Skeletal muscle tissue (tissue), 4 donors: ENCODE data around the gene CCDC39. TPM values are rescaled to one million over a fixed set of nuclear protein-coding genes. Genes with fewer than 3 reads are reported as not detected.
"Not testable (repeated sequence)": the region's sequence is repeated elsewhere in the genome, so short reads cannot be mapped to it uniquely, and the experiment has no call there.

Source experiments
- H3K27ac ChIP-seq: one replicate; pipeline ENCODE4 v1.7.0; 2013; ENCODE audit warnings: mild to moderate bottlenecking, low read depth, low read length, inconsistent platforms
- H3K27me3 ChIP-seq, 3 donors: one replicate each; pipeline ENCODE4 v1.7.0; 2013; ENCODE audit warnings: low read length in 3 of 3; ENCODE audit not compliant: control insufficient read depth in 3 of 3, insufficient read depth in 3 of 3
- H3K36me3 ChIP-seq, 3 donors: one replicate each; pipeline ENCODE4 v1.7.0; 2013; ENCODE audit warnings: low read length in 3 of 3; ENCODE audit not compliant: control insufficient read depth in 3 of 3, insufficient read depth in 3 of 3
- H3K4me1 ChIP-seq, 3 donors: one replicate each; pipeline ENCODE4 v1.7.0; 2013; ENCODE audit warnings: low read length in 3 of 3, mild to moderate bottlenecking in 3 of 3; ENCODE audit not compliant: control insufficient read depth in 3 of 3, insufficient read depth in 3 of 3
- H3K4me3 ChIP-seq, 3 donors: one replicate each; pipeline ENCODE4 v1.7.0; 2013; ENCODE audit warnings: low read length in 3 of 3
- H3K9ac ChIP-seq, 3 donors: one replicate each; pipeline ENCODE4 v1.7.0; 2013; ENCODE audit warnings: low read length in 3 of 3, mild to moderate bottlenecking in 3 of 3, moderate library complexity in 2 of 3, low read depth in 1 of 3
- H3K9me3 ChIP-seq, 3 donors: one replicate each; pipeline ENCODE4 v1.7.0; 2013; ENCODE audit warnings: low read length in 3 of 3; ENCODE audit not compliant: control insufficient read depth in 3 of 3
- total RNA-seq: library from RNA; depleted of rRNA; stranded (reverse); fragments of >200 nt; gene quantifications from one replicate; pipeline ENCODE4 v1.2.3, GENCODE V29; 2014
- donor health status: Osteomylitis.

Gene CCDC39
- total RNA-seq, 1 donor from 2014 or later: not detected

DNA sequence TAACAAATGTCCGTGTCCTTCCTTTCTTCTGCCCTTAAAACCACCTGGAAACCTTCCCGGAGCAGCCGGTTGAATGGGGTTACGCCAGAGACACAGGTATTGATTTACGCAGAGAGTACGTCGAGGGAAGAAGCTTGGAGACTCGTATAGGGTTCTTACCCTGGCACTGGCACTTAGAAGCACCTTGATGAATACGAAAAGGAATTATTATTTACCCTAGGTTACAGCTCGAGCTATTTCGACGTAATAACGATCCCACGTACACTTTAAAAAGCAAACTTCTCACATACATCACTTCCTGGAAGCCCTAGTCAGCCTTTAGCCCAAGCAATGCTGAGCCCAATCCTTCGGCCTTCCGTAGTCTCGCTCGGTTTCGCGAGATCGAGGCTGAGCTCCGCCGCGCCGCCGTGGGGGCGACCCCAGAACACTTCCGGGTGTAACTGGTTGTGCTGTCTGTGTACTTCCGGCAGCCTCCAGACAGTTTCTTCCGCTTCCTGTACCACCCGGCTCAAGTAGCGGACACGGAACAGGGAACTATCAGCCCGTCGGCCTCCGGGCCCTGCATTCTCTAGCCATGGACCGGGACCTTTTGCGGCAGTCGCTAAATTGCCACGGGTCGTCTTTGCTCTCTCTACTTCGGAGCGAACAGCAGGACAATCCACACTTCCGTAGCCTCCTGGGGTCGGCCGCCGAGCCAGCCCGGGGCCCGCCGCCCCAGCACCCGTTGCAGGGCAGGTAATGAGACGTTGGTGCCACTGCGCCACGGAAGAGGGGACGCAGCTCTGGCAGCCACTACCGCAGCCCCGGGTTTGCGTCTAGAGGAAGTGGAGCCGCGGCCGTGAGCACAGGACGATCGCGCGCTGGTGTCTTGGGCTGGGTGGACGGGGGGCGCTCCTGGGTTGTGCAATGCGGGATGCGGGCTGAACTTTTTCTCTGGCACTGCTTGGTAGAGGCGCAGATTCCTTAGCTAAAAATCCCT, 77.3 kb downstream of the CCDC39 start, which contains the start of gene TTC14:
TSS of gene TTC14 (plus strand) at position 476 of the 979 bp plus-strand sequence. CDS start at position 575, 99 bp downstream.
- peaks cover 7 to 23% (median 21%) of the 10 kb centered on the region in 3 donors for H3K36me3 ChIP-seq
- peak within 1 kb of the TSS; percentile 87 to 89 (median 89) for H3K4me3 ChIP-seq
- no peaks in the 10 kb centered on the region for H3K9me3 ChIP-seq
- peak within 1 kb of the TSS; percentile 56 for H3K27ac ChIP-seq
- peak within 1 kb of the TSS; percentile 84 to 88 (median 86) for H3K9ac ChIP-seq
- H3K4me1 ChIP-seq: peaks cover 5 to 12% (median 7%) of the 10 kb centered on the region in 3 donors
- peaks cover 0 to 3% (median 2%) of the 10 kb centered on the region in 3 donors for H3K27me3 ChIP-seq

- Histone ChIP-seq H3K27ac (no peak overlapping the region), H3K9ac (no peak overlapping the region), H3K27me3 (peaks cover 0 to 3% (median 2%) of the 10 kb centered on the region in 3 donors), H3K4me1 (peaks cover 5 to 12% (median 7%) of the 10 kb centered on the region in 3 donors), H3K9me3 (no peaks in the 10 kb centered on the region), H3K36me3 (peaks cover 3 to 11% (median 7%) of the 10 kb centered on the region in 3 donors), H3K4me3 (no peak overlapping the region)
Observed at GRCh38 chr3:180600473-180600872, 78.8 kb downstream of the CCDC39 start.

DNA sequence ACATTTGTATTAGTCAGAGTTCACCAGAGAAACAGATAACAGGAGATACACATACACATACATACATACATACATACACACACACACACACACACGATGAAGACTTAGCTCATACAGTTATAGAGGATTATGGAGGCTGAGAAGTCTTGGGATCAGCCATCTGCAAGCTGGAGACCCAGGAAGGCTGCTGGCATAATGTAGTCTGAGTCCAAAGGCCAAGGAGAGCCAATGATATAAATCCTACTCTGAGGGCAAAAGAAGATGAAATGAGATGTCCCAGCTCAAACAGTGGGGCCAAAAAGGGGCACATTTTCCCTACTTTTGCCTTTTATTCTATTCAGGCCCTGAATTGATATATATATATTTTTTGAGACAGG, 83.7 kb downstream of the CCDC39 start:
- H3K4me3 ChIP-seq: no peak overlapping the region
- H3K9me3 ChIP-seq: no peaks in the 10 kb centered on the region
- no peak overlapping the region for H3K27ac ChIP-seq
- H3K36me3 ChIP-seq: no peaks in the 10 kb centered on the region
- H3K4me1 ChIP-seq: no peaks in the 10 kb centered on the region
- no peak overlapping the region for H3K9ac ChIP-seq
- peaks cover 0 to 4% (median 3%) of the 10 kb centered on the region in 3 donors for H3K27me3 ChIP-seq

DNA sequence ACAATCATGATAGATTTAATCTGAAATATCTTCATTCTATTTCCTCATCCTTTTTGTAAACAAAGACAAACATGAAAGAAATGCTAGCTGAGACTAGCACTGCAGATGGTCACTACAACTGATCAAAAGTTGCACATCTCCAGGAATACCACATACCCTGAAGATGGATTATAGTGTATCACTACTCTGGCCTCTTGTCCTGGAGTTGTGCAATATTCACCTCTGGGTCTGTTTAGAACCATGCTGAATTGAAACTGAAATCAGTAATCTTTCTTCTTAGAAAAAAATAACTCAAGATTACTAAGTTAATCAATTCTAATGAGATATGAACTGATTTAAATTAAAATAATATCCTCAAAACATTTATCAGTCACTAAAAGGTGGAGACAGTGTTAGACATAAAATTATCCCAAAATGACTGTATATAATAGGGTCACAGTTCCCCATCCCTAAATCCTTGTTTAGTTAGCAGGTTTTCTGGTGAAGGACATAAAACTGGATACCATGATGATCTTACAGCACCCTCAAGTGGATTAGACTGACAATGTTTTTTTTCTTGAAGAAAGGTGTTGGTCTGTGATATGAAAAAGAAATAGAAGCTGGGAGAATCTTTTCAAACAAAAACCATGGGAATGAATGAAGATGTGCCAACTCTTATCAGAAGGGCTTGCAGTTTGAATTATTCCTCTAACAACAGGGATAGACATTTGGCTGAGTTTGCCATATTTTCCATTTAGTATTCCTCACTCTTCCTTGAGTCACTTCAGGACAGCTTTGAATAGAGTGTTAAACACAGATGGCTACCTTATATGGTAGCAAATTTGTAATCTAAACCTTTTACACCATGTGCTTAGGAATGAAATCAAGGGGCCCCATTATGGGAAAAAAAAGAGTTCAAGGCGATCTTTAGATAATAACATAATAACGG, 84.4 kb downstream of the CCDC39 start:
- no peak overlapping the region for H3K9ac ChIP-seq
- peaks cover 0 to 4% (median 3%) of the 10 kb centered on the region in 3 donors for H3K27me3 ChIP-seq
- H3K4me1 ChIP-seq: no peaks in the 10 kb centered on the region
- H3K27ac ChIP-seq: no peak overlapping the region
- no peak overlapping the region for H3K4me3 ChIP-seq
- no peaks in the 10 kb centered on the region for H3K36me3 ChIP-seq
- no peaks in the 10 kb centered on the region for H3K9me3 ChIP-seq

DNA sequence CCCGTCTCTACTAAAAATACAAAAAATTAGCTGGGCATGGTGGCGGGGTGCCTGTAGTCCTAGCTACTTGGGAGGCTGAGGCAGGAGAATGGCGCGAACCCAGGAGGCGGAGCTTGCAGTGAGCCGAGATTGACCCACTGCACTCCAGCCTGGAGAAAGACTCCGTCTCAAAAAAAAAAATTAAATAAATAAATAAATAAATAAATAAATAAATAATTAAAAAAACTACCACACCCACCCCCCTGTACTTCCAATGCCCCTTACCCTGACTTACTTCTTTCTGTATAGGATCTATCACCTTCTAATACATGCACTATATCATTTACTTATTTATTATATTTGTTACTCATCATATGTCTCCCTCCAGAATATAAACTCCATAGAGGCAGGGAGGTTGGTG, 85.7 kb downstream of the CCDC39 start:
- not testable (repeated sequence) for H3K4me3 ChIP-seq, H3K9ac ChIP-seq, H3K27ac ChIP-seq, H3K36me3 ChIP-seq, H3K27me3 ChIP-seq, H3K9me3 ChIP-seq, H3K4me1 ChIP-seq

GRCh38 chr3:180590396-180590795, 88.9 kb downstream of the CCDC39 start:
- no peaks in the 10 kb centered on the region for H3K4me1 ChIP-seq
- H3K36me3 ChIP-seq: no peaks in the 10 kb centered on the region
- no peak overlapping the region for H3K4me3 ChIP-seq
- no peak overlapping the region for H3K27ac ChIP-seq
- no peaks in the 10 kb centered on the region for H3K9me3 ChIP-seq
- no peak overlapping the region for H3K9ac ChIP-seq
- peaks cover 0 to 2% (median 0%) of the 10 kb centered on the region in 3 donors for H3K27me3 ChIP-seq

- Histone ChIP-seq H3K27me3 (no peaks in the 10 kb centered on the region), H3K4me3 (no peak overlapping the region), H3K9me3 (no peaks in the 10 kb centered on the region), H3K36me3 (no peaks in the 10 kb centered on the region), H3K4me1 (no peaks in the 10 kb centered on the region), H3K27ac (no peak overlapping the region), H3K9ac (no peak overlapping the region)
Observed at GRCh38 chr3:180580934-180581333, 98.4 kb downstream of the CCDC39 start.

- Histone ChIP-seq H3K27me3 (no peaks in the 10 kb centered on the region), H3K4me3 (no peak overlapping the region), H3K9ac (no peak overlapping the region), H3K36me3 (no peaks in the 10 kb centered on the region), H3K4me1 (no peaks in the 10 kb centered on the region), H3K9me3 (no peaks in the 10 kb centered on the region), H3K27ac (no peak overlapping the region)
Observed at GRCh38 chr3:180575571-180575970, 103.7 kb downstream of the CCDC39 start.

GRCh38 chr3:180571831-180572598, 107.3 kb downstream of the CCDC39 start:
- Histone ChIP-seq H3K9me3 (no peaks in the 10 kb centered on the region), H3K36me3 (no peaks in the 10 kb centered on the region), H3K9ac (no peak overlapping the region), H3K4me3 (no peak overlapping the region), H3K27ac (no peak overlapping the region), H3K4me1 (no peaks in the 10 kb centered on the region), H3K27me3 (no peaks in the 10 kb centered on the region)
